ENCODE results near the gene MAK.
"Not testable (repeated sequence)": the region's sequence is repeated elsewhere in the genome, so short reads cannot be mapped to it uniquely, and the experiment has no call there.

Gene MAK

DNA sequence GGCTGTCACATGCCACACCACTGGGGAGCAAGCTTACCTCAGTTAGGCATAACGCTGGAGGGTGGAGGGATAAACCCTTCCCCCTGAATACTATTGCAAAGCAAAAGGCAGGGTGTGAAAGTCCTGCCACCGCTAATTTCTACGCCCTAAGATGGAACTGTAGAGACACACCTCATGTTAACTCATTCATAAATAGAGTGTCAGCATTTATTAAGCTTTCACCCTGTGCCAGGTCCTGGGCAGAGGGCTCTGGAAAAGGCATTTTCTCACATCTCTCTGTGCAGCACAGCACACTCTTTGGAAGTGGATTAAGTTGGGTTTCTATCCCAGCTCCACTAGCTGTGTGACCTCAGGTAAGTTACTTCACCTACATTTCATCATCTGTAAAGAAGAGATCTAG, 68.9 kb downstream of the MAK start:
- DNase-seq: no peak

DNA sequence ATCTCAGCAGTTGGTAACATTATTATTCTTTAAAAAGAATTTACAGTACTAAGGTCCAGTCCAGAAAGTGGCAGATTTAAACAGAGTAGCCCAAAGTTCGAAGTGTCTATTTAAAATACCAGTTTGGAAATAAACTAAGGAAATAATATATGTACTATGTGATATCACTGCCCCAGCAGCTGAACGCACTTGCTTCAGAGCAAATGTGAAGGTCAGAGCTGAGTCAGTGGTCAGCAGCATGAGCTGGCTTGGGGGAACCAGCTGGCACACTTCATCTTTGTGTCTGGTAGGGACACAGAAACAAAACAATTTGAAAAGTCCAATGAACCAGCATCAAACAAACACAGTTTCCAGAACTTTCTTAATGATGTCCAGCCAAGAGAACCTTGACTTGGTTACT, 75.3 kb downstream of the MAK start:
- no peak for DNase-seq

DNA sequence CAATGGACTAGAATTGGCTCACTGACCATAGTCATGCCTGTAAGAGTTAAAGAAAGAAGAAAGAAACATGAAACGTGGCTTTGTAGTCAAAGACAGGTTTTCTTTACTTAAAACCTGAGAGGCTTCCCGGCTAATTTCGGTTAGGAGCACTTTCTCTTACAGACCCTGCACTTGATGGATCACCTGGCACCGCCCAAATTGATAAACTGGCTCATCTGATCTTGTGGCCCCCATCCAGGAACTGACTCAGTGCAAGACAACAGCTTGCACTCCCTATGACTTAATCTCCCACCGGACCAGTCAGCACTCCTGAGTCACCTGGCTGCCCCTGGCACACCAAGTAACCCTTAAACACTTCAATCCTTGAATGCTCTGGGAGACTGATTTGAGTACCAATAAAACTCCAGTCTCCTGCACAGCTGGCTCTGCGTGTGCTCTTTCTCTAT, 78.4 kb downstream of the MAK start:
- no peak for DNase-seq

DNA sequence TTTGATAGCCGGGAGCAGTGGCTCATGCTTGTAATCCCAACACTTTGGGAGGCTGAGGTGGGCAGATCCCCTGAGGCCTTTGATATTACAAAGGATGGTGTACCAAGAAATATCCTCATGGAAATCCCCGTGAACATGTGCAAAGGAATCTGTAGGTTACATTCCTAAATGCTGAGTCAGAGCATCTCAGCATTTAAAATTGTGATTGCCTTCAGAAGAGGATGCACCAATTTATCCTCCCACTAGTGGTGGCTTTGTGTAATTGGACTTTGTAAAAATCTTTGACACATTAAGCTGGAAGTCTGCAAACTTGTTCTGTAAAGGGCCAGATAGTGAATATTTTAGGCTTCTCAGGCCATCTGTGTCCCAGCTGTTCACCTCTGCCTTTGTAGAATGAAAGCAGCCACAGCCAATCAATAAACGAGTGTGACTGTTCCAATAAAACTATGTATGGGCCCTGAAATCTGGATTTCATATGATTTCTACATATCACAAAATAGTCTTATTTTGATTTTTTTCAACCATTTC, 79.0 kb downstream of the MAK start:
- peak in 1 of 2 donors; percentile 32 for DNase-seq

DNA sequence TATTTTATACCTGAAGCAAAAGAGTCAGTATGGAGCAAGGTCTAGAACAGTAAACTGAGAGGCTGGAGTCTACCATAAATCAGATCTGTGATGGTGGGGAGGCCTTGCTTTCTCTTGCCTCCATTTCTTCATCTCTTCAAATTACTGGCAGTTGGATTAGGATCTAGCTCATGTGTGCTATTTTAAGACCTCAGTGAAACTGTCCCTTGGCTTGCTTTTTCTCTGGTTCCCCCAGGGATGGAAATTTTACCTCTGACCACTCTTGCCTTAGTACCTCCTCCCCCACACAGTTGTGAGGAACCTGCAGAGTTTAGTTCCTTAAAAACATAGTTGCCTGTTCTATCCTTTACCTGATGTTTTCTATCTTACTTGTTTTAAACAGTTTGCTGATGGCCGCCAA, 82.3 kb downstream of the MAK start:
- no peak for DNase-seq

DNA sequence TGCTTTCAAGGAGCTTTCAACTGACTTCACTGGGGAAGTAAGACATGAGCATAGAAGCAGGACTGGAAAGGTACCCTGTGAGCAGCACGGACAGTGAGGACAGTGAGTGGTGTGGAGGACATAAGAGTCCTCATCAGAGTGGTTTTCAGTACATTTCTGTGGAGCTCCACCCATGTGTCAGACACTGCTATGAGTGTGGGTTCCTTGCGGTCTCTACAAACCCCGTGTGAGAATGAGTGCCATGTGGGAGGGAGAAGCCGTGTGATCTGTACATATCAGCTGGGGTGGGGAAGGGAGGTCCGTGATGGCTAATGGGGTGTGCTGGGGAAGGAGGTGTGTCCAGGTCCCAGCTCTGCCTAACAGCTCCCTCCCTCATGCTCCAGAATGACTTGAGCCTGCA, 86.6 kb downstream of the MAK start:
- peak; percentile 22 to 32 for DNase-seq

DNA sequence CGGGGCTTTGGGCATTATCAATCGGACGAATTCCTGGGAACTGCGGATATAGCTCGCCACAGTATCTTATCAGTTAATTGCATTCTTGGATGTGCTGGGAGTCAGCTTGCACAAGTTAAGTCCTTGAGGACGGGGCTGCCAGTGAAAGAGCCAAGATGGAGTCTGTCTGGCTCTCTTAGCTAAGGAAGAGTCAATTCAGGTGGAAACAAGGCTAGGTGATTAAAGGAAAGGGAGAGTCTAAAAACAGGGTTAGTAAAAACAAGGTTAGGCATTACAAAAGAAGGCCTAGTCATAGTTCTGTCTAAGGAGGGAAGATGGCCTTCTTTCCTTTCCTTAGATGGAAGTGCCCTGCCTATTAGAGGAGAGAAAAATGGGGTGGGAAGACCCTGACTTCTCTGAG, 87.8 kb downstream of the MAK start:
- not testable (repeated sequence) for DNase-seq

DNA sequence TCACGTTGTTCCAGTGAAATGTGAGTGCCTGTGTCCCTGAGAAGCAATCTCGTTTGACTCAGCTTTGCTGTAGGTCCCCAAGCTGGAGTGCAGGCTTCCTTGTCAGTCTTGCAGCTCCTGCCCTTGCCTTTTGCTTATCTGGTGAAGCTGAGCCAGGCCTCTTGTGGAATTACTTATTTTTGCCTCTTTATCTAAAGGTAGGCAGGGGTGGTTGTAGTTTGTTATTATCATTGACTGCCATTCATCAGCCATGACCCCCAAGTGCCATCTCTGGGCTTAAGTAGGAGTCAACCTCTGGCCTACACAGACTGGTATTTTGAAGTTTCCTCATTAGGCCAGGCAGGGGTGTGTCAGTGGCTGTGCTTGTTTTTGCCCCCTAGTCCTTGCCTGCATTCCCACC, 88.6 kb downstream of the MAK start:
- no peak for DNase-seq

DNA sequence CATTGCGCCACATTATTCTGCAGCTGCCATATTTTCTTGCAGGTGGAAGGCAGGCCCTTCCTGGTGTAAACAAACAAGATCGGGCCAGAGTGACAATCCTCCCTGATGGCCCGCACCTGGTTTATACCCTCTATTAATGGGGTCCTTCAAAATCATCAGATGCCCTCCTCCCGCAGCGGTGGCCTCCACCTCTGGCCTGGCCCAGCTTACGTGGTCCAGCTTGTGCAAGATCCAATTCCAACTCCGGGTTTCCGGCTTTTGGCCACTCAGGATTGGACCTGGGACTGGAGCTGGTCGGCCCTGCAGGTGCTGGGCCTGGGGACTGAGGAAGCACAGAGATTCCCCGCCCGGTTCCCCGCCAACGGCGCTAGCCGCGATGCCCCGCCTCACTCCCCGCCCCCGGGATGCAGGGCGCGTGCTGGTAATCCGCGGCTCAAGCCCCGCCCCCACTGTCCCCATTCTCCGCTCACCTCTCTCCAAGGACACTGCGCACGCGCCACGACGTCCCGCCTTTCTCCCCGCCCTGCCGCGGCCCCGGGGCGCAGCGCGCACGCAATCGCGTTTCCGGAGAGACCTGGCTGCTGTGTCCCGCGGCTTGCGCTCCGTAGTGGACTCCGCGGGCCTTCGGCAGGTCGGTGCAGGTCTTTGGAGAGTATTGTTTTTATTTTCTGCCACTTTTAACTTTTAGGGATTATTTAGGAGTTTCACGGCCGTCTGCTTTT, 90.9 kb downstream of the MAK start, which contains the start of gene TMEM14B:
TMEM14B (plus strand) TSS at position 555 of the 722 bp plus-strand sequence. CDS start 1,441 bp downstream, outside the sequence.
- peak; percentile 98 for DNase-seq

DNA sequence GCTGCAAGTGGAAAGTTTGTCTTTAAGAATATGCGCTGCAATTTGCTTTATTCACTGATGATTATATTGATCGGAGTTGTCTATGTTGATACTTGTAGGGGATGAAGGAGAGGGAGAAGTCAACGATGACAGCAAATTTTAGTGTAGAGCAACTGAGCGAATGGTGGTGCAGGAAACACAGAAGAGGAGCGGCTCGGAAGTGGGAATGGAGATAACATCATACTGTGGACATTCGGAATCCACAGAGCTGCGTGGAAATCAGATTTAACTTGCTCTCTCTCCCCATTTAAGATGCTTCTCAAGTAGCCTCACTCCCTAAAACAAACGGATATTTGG, 91.5 kb downstream of the MAK start:
- DNase-seq: no peak

DNA sequence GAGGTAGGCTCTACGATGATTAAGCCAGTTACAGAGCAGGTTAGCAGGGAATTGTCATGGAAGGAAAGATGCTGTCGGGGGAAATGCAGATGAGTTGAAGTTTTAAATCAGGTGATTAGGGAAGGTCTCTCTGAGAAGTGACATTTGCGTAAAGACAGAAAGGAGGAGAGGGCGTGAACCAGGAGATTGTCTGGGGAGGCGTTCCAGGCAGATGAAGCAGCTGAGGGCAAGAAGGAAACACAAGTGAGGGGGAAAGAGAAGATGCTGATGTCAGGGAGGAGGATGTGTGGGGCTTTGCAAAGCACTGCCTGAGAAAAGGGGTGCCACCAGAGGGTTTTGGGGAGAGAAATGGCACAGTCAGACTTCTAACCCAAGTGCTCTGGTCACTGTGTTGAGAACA, 93.2 kb downstream of the MAK start:
- DNase-seq: no peak

DNA sequence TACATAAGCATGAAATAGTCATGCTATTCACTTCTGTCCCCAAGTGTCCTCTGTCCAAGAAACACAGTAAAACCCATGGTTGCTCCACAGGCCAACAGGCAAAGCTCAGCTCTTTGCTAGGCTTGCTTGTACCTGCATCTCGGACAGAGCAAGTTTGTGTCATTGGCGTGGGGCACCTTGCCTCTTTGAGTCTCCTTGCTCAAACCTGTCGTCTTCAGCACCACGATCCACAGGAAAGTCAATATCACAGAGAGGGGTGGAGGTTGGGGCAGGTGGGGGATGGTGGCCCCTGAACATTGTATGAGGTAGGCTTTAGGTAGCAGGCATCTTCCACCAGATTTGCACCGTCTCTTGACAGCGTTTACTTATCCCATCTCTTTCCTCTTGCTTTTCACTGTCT, 94.8 kb downstream of the MAK start:
- no peak for DNase-seq

DNA sequence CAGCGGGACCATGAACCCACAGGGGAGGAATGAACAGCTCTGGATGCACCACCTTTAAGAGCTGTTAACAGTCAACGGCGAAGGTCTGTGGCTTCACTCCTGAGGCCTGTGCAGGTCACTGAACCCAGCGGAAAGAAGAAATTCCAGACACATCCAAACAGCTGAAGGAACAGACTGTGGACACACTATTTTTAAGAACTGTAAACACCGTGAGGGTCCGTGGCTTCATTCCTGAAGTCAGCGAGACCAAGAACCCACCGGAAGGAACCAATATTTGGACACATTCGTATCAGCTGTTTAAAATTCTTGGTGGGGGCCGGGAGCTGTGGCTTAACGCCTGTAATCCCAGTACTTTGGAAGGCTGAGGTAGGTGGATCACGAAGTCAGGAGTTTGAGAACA, 96.1 kb downstream of the MAK start:
- no peak for DNase-seq

DNA sequence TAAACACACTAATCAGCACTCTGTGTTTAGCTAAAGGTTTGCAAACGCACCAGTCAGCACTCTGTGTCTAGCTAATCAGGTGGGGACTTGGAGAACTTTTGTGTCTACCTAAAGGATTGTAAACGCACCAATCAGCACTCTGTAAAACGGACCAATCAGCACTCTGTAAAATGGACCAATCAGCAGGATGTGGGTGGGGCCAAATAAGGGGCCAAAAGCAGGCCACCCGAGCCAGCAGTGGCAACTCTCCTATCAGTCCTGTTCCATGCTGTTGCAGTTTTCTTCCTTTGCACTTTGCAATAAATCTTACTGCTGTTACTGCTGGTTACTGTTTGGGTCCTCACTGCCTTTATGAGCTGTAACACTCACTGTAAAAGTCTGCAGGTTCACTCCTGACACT, 96.7 kb downstream of the MAK start:
- DNase-seq: not testable (repeated sequence)

DNA sequence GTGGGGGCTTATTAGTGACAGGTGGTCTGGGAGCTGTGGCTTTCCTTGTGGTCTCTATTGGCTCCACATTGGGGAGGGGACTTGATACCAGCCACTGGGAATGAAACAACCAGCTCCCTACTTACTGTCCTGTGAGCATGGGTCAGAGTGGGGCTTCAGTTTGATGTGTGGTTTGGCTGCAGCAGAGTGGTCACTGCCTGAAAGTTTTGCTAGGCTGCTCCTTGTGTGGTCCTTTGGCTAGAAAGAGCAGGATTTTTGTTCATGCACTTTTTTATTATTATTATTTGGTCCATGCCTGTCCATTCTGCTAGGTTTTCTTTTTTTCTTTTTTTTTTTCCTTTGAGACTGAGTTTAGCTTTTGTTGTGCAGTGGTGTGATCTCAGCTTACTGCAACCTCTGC, 98.3 kb downstream of the MAK start:
- DNase-seq: no peak

DNA sequence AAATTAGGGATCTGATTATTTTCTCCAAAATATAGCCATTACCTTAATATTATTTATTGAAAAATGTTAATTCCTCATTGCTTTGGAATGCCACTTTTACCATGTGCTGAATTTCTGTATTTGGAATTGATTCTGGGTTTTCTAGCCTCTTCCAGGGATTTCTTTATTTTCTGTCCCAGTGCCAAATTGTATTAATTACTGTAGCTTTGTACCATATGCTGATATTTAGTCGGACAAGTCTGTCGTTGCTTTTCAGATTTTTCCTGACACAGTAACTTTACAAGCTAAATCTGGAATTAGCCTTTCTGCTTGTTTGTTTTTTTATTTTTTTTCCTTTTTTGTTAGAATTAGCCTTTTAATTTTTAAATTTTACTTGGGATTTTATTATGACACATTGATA, 101.6 kb downstream of the MAK start:
- DNase-seq: no peak

DNA sequence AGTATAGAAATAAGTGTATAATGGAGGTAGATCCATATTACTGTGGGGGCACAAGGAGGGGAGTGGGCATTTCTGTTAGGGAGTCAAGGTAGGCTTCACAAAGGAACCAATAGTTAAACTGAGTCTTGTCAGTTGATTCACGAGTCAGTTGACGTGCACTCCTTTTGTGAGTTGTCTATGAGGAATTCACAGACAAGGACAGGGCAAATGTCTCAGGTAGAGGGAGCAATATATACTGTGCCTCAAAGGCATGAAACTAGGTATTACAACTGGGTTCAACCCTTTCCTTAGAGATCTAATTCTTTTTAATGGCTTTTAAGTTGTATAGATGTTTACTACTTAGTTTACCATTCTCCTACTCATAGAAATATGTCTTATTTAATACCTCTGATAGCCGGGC, 104.5 kb downstream of the MAK start:
- DNase-seq: no peak

DNA sequence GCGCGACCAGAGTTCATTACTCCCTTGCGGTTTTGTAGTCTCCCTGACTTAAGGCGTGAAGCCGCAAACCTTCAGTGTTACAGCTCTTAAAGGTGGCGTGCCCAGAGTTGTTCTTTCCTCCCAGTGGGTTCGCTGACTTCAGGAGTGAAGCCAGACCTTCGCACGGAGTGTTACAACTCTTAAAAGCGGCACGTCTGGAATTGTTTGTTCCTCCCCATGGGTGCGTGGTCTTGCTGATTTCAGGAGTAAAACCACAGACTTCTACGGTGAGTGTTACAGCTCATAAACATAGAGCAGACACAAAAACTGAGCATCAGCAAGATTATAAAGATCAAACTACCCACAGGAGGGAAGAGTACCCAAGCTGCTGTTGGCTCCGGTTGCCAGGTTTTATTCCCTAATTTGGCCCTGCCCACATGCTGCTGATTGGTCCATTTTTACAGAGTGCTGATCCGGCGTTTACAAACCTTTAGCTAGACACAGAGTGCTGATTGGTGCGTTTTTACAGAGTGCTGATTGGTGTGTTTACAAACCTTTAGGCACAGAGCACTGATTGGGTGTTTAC, 105.1 kb downstream of the MAK start:
- DNase-seq: peak; percentile 24 to 38

DNA sequence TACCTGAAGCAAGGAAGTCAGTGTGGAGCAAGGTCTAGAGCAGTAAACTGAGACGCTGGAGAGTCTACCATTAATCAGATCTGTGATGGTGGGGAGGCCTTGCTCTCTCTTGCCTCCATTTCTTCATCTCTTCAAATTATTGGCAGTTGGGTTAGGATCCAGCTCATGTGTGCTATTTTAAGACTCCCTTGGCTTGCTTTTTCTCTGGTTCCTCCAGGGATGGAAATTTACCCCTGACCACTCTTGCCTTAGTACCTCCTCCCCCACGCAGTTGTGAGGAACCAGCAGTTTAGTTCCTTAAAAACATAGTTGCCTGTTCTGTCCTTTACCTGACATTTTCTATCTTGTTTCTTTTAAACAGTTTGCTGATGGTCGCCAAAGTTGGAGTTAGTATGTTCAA, 108.1 kb downstream of the MAK start:
- DNase-seq: no peak

DNA sequence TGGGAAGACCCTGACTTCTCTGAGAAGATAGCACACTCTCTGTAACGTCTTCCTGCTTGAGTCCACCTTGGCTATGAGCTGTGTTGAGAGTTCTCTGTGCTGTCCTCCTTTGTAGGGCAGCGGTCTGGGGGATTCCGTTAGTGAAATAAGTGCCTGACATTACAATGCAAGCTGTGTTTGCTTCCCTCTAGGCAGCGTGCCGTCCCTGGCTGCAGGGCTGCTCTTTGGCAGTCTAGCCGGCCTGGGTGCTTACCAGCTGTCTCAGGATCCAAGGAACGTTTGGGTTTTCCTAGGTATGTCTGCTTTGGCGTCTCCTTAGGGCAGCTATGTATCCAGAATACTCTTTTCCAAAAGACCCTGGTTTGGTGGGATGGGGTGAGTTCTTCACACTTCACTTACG, 112.6 kb downstream of the MAK start:
- no peak for DNase-seq

DNA sequence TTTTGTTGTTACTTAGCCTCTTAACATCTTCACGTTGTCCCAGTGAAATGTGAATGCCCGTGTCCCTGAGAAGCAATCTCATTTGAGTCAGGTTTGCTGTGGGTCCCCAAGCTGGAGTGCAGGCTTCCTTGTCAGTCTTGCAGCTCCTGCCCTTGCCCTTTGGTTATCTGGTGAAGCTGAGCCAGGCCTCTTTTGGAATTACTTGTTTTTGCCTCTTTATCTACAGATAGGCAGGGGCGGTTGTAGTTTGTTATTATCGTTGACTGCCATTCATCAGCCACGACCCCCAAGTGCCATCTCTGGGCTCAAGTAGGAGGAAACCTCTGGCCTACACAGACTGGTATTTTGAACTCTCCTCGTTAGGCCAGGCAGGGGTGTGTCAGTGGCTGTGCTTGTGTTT, 113.3 kb downstream of the MAK start:
- no peak for DNase-seq

DNA sequence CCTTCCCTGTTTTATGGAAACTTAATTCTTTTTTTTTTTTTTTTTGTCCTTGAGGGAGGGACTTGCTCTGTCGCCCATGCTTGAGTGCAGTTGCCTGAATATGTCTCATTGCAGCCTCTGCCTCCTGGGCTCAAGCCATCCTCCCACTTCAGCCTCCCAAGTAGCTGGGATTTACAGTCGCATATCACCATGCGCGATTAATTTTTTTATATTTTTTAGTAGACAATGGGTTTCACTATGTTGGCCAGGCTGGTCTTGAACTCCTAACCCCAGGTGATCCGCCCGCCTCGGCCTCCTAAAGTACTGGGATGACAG, 114.8 kb downstream of the MAK start:
- DNase-seq: no peak

DNA sequence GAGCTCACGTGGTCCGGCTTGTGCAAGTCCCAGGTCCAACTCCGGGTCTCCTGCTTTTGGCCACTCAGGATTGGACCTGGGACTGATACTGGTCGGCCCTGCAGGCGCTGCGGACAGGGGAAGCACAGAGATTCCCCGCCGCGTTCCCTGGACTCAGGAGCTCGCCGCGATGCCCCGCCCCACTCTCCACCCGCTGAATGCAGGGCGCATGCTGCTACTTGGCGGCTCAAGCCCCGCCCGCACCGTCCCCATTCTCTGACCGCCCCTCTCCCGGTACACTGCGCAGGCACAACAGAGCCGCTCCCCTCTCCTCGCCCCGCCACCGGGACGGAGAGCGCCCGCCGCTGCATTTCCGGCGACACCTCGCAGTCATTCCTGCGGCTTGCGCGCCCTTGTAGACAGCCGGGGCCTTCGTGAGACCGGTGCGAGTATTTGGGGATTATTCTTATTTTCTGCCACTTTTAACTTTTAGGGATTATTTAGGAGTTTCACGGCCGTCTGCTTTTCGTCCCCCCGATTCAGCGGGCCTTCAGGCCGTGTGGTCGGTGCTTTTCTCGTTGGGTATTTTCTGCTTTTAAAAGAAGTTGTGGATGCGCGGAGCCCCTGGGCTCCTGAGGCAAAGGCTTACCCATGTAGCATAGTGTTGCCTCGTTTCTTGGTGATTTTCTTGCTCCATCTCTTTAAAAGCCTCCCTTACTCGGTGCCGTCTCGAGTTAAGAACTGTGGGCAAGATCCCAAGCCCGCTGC, 115.3 kb downstream of the MAK start, which contains the start of gene TMEM14C:
TMEM14C (plus strand) TSS at position 251 of the 747 bp plus-strand sequence. CDS start 1,544 bp downstream, outside the sequence.
- DNase-seq: peak; percentile 79 to 81

DNA sequence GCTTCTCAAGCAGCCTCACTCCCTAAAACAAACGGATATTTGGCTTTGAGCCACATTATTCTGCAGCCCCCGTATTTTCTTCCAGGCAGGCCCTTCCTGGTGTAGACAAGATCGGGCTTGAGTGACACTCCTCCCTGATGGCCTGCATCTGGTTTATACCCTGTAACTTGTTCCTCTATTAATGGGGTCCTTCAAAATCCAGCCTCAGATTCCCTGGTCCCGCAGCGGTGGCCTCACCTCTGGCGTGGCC, 115.8 kb downstream of the MAK start:
- no peak for DNase-seq

Data from CD4-positive, alpha-beta T cell treated with Interleukin-1 beta for 1 hour (primary cell).